GM19043 (cell line): ENCODE measurements around the gene PTPRN2.

Source experiments
- ATAC-seq: cut with Tn5 transposase; IDR thresholded peaks from one replicate; pipeline ENCODE4 v1.9.1; 2021; ENCODE audit warnings: low read depth; ENCODE audit not compliant: unreplicated experiment

PTPRN2 gene

GRCh38 chr7:158140538-158141220, 446.9 kb downstream of the PTPRN2 start:
- ATAC-seq: no peak

GRCh38 chr7:158139499-158139898, 448.1 kb downstream of the PTPRN2 start:
- no peak for ATAC-seq

GRCh38 chr7:158138329-158138597, 449.4 kb downstream of the PTPRN2 start:
- ATAC-seq: no peak

GRCh38 chr7:158137516-158138328, 449.9 kb downstream of the PTPRN2 start:
- no peak for ATAC-seq

- no peak for ATAC-seq
These were observed 451.7 kb downstream of the PTPRN2 start for GRCh38 chr7:158135931-158136330.

- ATAC-seq: no peak
These were observed 452.8 kb downstream of the PTPRN2 start for GRCh38 chr7:158134824-158135223.

- no peak for ATAC-seq
These were observed 453.9 kb downstream of the PTPRN2 start for GRCh38 chr7:158133515-158134271.

GRCh38 chr7:158133057-158133456, 454.6 kb downstream of the PTPRN2 start:
- ATAC-seq: no peak

GRCh38 chr7:158130023-158130409, 457.6 kb downstream of the PTPRN2 start:
- ATAC-seq: no peak

GRCh38 chr7:158129037-158130022, 458.3 kb downstream of the PTPRN2 start:
- ATAC-seq: no peak

GRCh38 chr7:158128572-158128971, 459.1 kb downstream of the PTPRN2 start:
- no peak for ATAC-seq

- no peak for ATAC-seq
These were observed 460.4 kb downstream of the PTPRN2 start for GRCh38 chr7:158127241-158127640.

GRCh38 chr7:158126661-158127060, 461.0 kb downstream of the PTPRN2 start:
- ATAC-seq: no peak

GRCh38 chr7:158125721-158126120, 461.9 kb downstream of the PTPRN2 start:
- no peak for ATAC-seq

GRCh38 chr7:158125091-158125490, 462.5 kb downstream of the PTPRN2 start:
- no peak for ATAC-seq

- no peak for ATAC-seq
These were observed 462.9 kb downstream of the PTPRN2 start for GRCh38 chr7:158124671-158125079.

GRCh38 chr7:158123753-158124152, 463.9 kb downstream of the PTPRN2 start:
- ATAC-seq: no peak

GRCh38 chr7:158123214-158123613, 464.4 kb downstream of the PTPRN2 start:
- ATAC-seq: no peak

GRCh38 chr7:158121441-158122045, 466.1 kb downstream of the PTPRN2 start:
- ATAC-seq: no peak

GRCh38 chr7:158120716-158121115, 466.9 kb downstream of the PTPRN2 start:
- no peak for ATAC-seq
